CD4-positive, alpha-beta T cell treated with Interleukin-10 for 1 hour (primary cell): Measurements from ENCODE around the gene SMYD3.

Experiments
- DNase-seq: peaks from one replicate; pipeline ENCODE4 v3.0.0-alpha.2; 2020

The SMYD3 gene

DNA sequence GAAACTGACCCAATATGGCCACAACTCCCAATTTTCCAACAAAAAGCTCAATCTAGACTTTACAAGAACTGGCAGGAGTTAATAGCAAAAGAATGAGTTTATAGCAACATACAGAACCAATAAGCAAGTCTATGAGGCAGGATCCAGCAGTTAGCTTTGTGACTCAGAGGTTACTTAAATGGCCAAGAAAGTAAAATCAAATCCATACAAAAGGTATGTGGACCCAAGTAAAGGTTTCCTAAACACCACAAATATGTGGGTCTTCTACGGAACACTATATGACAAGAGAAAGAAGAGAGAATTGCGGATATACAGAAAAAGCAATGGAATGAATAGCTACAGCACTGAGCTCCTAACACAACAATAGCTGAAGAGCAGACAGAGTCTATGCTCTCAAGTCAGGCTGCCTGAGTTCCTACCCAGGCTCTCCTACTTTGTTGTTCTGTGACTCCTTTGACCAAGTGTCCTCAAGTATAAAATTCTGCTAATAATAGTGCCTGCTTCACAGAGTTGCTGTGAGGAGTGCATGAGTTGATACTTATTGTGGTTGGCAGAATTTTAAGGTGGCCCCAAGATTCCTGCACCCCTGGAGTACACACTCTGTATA lies 204.3 kb downstream of the SMYD3 start:
- DNase-seq, result no peak

DNA sequence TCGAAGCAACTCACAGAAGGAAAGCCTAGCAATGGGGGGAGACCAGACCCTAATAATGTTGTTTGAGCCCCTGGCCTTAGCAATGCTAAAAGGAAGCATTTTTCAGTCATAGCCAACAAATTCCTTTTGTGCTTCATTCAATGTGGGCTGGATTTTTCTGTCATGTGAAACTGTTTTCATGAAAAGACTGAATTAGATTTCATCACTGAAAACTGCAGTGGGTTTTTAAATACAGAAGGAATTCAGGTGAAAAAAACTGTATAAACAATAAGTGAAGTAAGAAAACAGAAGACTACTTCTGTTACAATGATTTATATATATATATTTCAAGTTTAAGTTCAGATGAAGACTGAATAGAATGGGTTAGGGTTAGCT lies 204.8 kb downstream of the SMYD3 start:
- no peak for DNase-seq

DNA sequence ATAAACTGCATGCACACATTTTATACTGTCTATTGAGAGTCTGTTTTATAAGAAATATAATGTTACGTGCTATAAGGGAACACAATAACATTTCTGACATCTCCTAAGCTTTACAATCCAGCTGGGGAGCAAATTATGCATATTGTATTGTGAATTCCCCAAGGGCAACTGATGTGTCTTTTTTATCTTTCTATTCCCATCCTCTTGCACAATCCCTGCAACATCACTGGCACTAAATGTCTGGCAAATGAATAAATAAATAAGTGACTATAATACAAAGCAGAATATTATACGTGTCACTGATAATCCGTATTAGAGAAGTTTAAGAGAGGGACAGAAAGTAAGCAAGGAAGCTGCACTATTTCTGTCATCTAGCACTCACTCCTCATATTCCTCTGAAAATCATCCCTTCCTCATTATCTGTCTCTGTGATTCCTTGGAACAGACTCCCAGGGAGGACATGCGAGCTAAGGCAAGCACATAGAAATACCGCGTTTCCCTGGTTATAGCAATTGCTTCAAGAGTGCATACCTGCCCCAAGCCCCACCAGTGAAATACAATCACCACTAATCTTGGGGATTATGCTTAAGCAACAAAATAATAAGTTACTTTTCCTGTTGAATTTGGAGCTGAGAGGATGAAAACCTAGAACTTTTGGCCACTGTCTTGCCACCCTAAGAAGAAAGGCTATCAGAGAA lies 205.4 kb downstream of the SMYD3 start:
- DNase-seq, result no peak

DNA sequence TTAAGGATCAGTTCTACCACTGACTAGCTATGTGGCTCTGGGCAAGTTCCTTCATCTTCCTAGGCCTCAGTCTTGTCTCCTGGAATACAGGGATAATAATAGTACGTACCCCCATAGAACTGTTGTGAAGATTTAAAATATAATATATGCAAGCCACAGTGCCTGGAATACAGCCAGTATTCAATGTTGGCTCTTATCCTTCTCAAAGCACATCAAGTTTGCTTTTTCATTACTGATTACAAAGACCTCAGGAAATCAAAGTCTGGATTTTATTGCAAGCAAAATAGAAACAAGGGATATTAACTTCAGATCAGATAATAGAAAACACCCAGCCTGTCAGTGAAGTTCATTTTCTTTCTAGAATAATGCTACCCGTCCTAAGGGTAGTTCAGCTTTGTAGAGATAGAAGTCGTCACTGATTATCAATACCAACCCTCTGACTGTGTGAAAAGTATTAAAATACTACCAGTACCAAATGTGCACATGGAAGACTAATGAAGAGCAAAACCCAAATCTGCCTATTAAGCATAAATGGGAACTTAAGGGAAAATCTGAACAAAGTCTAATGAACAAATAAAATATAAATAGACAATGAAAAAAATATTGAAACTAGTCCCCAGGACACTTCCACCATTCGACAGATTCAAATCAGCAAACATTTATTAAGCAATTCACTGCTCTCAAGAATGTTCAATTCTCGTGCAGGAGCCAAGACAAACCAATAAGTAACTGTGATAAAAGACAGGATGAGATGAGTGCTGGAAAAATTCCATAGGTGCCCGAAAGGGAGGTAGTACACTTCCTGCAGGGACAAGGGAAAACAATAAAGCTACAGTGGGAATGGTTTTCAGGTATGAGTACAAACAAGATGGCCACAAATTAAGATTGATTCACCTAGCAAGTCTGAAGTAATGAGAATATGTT lies 206.2 kb downstream of the SMYD3 start:
- no peak for DNase-seq

DNA sequence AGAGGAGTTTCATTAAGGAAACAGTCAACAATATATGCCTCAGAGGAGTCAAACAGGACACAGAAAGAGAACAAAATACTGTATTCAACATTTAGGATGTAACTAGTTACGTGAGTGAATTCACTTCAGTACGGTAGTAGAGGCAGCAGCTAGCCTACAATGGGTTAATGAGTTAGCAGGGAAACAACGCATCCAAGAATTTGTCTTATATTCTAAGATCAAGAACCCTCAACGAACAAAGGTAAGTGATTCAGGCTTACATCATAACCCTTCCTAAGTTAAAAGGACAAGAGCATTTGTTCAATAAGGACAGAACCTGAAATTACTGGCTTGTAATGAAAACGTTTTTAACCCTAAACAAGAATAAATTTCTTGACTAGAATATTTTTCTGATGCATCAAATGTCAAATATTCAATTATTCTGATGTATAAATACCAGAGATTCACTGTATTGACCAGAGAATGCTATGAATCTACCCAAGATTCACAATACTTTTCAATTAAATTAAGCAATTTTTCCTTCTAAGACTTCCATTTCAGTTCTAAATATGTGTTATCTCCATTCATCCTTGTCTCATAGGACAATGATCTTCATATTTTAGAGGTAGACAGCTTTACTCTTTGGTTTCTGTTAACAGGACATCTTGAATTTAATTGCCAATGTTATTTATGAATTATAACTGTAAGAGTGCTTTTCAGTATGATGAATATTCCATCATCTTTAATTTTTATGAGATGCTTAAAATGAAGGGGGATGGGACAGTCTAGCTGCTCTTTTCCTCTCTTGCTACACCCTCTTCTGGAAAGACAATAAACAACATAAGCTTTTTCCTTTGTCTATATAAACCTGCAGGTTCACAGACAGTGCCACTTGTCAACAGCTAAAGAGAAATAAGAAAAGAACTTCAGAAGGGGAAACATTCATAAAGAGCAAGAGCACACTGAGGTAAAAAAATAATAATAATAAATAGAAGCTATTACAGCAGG lies 209.5 kb downstream of the SMYD3 start:
- no peak for DNase-seq

DNA sequence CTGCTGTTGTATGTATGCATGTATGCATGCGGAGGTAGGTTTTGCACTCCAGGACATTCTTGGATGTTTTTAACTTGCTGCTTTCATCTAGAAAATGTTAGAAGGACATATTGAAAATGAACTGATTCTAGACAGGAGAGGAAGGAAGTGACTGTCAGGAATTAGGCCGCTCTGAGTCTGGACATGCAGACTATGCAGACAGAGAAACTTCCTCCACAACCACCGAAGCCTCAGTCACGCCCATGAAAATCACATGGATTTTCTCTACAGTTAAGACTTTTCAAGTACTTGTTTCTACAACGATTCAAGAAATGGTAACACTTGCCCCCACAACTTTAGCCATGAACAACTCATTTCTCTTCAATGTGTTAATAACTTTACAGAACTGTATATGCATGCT lies 211.1 kb downstream of the SMYD3 start:
- no peak for DNase-seq

DNA sequence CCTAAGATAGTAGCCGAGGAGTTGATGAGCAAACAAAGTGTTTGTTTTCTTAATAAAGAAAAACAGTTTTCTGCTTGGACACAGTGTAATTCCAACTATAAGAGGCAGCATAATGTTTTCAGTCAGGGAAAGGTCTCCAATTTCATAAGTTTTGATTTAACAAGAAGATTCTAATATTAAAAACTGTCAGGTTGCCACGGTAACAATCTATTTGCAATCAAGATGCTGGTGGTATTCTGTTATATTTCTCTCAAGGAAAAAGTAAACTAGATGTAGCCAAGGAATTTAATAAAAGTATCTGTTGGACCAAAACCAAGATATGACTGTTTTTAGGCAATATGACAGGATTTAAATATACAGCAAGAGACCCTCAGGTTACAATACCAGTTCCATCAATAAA lies 211.7 kb downstream of the SMYD3 start:
- DNase-seq, result no peak

DNA sequence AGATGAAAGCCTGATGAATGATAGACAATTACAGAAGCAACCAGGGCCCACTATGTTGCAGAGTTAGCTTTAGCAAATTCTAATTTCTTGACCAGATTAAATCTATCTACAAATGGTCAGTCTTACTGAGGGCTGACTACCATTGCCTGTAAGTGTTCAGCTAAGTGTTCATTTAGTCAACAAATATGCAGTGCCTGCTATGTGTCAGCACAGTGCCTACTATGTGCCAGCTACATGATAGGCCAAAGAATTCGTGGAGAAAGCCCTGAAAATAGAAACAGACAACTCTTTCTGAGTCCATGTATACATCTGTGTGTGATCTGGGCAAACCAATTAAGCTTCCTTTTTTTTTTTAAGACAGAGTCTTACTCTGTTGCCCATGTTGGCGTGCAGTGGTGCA lies 212.8 kb downstream of the SMYD3 start:
- no peak for DNase-seq

DNA sequence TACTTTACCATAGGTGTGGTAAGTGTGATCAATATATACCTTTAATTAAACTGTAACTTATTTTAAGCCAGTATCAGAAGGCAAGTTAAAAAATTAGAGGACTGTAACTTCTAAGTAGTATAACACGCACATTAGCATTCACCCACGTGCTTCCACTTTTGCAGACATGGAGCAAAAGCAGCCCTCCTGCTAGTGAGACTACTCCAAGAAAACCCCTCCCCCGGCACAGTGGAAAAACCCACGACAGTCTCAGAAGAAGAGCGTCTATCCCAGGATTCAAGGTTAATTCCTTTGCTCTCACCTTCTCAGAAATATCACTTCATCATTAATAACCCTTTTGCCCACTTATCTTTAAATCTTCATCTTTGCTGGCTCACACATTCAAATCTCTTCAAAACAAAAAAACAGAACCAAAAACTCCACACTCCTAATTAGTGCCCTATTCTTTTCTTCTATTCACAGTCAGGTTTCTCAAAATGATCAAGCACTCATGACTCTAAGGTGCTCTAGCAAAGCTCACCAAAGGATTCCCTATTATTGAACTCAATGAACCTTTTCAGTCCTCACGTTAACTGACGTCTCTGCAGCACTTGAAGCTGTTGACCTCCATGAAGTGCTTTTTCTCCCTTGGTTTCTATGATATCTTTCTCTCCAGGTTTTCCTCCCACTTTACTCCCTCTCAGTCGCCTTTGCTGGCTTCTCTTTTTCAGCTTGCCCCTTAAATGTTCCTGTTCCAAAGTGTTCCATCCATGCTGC lies 213.5 kb downstream of the SMYD3 start:
- DNase-seq, result no peak

DNA sequence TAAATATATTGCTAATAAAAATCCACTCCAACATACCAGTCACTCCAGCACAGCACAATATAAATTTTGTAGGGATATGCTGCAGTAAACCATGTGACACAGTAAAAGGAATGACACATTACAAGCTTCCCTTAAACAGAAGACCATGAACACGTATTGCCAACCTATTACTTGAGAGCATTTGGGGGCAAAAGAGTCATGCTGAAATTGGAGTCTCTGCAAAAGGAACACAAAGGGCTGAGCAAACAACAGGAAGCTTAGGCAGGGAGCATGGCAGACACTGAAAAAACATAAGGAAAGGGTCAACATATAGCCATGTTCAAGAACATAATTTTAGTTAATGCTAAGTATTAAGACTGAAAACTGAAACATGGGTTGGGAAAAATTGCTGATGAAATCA lies 214.5 kb downstream of the SMYD3 start:
- no peak for DNase-seq

DNA sequence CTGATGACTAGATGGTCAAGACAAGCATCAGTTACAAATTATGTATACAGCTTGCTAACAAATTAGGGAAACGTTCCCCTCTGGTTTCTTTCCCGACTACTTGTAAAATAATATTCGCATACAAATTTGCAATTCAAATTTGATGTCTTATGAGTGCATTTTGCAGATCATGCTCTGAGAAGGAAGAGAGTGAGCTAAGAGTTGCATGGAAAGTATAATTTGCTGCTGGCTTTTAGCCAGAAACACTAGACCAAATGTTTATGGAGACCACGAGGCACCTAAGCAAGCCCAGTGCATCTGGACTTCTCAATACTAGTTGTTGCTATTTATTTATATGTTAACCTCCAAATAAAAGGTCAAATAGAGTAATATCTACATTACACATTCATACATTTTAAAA lies 216.0 kb downstream of the SMYD3 start:
- no peak for DNase-seq

DNA sequence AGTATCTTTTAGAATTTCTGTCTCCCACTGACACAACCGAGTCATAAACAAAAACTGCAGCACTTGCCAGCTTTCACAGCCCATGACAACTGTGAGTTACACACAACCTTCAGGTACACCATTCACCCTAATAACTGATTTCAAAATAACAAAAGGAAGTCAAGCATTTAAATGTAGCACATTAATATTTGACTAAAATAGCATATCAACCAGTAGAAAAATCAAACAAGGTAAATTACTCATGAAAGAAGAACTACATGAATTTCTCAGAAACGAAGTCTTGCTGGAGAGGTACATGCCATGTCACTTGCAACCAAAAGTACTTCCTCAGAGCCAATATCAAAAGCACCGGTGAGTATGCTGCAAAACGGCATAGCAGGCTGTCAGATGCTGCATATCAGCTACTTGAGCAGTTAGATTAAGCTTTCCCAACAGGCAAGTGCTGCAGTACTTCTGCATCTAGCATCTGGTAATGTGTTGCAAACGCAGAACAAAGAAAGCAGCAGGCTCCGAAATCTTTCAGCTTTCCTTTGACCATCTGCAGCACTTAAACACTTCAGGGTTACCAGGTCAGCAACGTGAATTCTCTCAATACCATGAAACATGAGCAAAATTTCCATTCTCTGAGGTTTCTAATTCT lies 223.2 kb downstream of the SMYD3 start:
- no peak for DNase-seq

DNA sequence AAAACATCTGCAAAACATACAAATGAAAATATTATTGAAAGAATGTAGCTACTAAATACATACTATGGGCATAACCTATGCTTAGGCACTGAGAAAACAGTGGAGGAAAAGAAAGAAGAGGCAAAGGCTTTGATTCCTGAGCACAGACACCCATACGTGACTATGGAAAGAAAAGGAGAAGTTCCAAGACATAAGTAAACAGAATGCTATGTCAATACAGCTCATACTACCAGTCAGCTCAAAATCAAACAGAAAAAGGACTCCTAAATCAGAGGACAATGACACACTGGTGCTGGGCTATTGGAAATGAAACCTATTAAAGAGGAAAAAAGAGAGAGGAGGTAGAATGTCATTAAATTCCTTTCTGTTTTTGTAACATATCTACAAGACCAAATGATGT lies 225.4 kb downstream of the SMYD3 start:
- DNase-seq, result no peak

DNA sequence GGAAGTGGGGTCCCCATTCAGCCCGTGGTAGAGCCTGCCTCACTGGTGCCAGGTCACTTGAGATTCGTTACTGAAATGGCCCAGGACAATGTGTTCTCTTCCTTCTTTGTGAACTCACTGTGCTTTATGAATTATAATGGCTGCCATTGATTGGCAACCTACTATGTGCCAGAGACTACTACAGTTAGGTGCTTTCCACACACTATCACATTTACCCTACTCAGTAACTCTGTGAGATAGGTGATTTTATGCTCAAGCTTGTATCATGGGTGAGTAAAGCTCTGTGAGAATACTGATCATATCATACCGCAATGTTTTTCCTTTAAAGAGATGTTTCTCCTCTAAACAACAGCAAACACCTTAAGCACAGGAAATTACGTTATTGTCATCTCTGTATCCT lies 225.9 kb downstream of the SMYD3 start:
- DNase-seq, result no peak

DNA sequence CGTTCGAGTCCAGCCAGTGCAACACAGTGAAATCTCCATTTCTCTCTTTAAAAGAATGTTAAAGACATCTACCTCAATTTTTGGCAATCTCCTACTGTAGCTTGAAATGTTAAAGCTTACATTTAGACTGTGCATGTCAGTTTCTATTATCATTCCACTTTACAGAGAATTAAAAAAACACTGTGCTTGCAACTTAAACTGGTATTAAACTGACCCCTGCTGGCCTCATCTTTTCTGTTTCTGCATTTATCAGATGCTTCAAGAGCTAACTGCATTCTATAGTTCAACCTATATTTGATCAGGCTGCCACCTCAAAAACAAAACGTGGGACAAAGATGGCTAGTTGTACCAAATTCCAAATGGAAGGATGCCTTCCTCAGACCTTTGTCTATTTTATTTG lies 226.5 kb downstream of the SMYD3 start:
- DNase-seq, result no peak

DNA sequence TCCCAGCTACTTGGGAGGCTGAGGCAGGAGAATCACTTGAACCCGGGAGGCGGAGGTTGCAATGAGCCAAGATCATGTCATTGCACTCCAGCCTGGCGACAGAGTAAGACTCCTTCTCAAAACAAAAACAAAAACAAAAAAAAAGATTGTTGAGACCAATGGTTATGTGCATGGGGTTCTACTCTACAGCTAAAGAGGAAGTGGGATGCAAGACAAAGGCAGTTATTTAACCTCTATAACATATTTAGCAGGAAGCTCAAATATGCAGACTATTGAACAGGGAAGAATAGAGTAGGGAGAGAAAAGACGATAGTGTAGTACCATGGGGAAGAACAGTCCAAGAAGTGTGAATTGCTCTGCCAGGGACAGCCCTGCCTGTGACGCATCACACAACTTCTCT lies 227.7 kb downstream of the SMYD3 start:
- no peak for DNase-seq

DNA sequence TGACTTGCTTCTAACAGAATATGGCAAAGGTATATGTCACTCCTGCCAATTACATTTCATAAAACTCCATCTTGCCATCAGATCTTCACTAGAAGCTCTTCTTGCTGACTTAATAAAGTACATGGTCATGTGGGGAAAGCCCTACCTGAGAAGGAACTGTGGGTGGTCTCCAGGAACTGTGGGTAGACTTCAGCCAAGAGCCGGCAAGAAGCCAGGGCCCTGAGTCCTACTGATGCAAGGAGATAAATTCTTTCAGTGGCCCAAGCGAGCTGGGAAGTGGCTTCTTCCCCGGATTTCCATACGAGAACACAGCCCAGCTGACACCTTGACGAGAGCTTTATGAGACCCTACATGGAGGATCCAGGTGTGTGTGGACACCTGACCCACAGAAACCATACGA lies 228.7 kb downstream of the SMYD3 start:
- DNase-seq, result no peak

DNA sequence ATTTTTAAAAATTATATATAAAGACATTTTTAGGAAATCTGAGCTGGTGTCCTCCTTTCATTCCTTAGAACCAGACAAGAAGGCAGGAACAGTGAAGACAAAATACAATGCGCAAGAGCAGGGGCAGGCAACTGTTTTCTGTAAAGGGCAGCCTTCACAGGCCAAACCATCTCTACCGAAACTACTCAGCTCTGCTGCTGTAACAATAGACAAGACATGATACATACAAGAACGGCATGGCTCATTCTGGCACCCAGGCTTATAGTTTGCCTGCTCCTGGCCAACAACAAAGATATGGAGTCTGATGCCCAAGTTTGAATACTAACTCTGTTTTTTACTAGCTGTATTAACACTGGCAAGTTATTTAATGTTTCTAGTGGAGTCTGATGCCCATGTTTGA lies 232.0 kb downstream of the SMYD3 start:
- DNase-seq, result no peak

DNA sequence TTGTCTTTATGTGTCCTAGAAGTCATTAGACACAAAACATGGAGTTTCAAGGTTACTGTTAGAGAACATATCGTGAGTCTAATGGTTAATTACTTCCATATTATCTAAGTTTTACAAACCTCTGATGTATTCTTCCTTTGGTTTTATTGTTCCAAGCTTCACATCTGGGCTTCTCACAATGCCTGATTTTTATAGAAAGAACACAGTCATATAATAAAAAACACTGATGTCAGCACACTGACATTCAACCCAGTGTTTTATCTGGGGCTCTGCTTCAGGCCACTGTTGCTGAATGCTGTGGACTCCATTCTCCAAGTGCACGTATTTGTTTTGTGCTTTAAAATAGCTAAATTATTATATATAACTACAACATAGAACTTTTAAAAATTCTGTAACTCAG lies 232.9 kb downstream of the SMYD3 start:
- no peak for DNase-seq

DNA sequence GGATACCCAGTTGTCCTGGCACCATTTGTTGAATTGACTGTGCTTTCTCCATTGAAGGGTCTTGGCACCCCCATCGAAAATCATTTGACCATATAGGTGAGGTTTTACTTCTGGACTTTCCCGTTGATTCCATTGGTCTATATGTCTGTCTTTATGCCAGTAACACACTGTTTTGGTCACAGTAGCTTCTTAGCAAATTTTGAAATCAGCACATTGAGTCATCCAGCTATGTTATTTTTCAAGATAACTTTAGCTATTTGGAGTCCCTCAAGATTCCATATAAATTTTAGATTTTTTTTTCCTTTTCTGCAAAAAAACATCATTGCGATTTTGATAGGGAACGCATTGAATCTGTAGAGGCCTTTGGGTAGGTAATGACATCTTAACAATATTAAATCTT lies 235.6 kb downstream of the SMYD3 start:
- no peak for DNase-seq

DNA sequence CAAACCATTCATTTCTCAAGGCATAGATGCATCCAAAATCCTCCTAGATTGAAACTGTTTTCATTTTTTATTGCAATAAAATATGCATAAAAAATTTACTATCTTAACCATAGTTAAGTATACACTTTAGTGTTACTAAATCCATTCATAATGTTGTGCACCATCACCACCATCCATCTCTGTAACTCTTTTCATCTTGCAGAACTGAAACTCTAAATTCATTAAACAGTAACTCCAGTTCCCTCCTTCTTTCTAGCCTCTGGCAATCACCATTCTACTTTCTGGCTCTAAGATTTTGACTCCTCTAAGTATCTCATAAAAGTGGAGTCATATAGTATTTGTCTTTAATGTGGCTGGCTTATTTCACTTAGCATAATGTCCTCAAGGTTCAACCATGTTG lies 236.8 kb downstream of the SMYD3 start:
- no peak for DNase-seq

DNA sequence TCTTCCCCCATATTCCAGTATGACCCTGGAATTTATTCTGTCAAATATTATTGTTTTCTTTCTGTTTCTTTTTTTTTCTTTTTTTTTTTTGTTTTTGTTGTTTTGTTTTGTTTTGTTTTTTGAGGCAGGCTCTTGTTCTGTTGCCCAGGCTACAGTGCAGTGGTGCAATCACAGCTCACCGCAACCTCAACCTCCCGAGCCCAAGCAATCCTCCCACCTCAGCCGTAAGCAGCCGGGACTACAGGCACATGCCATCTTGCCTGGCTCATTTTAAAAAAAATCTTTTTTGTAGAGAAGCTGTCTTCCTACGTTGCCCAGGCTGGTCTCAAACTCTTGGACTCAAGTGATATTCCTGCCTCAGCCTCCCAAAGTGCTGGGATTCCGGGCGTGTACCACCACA lies 237.6 kb downstream of the SMYD3 start:
- no peak for DNase-seq
